Left lobe of liver (tissue), 2 donors: ENCODE results near the gene TMEM63A. TPM values are rescaled to one million over a fixed set of nuclear protein-coding genes. Genes with fewer than 3 reads are reported as not detected.

Experiments
- ATAC-seq: fragments of 200-7000 bp; cut with Tn5 transposase; one replicate; pipeline ENCODE4 v1.9.1; 2020; ENCODE audit warnings: mild to moderate bottlenecking, moderate library complexity
- DNase-seq: peaks from one replicate; pipeline ENCODE4 v3.0.0-alpha.2; 2020; ENCODE audit warnings: low spot score
- total RNA-seq: library from RNA; stranded (reverse); gene quantifications from one replicate; pipeline ENCODE4 v1.2.1, GENCODE V29; 2021
- donor health status: DM: no; HTN: no; CAD: no; lungs with moderate emphysema.
- donor health status: DM: no; HTN: yes; CAD: no.

Gene TMEM63A
- total RNA-seq, 1 donor from 2014 or later, result 69.1 TPM

DNA sequence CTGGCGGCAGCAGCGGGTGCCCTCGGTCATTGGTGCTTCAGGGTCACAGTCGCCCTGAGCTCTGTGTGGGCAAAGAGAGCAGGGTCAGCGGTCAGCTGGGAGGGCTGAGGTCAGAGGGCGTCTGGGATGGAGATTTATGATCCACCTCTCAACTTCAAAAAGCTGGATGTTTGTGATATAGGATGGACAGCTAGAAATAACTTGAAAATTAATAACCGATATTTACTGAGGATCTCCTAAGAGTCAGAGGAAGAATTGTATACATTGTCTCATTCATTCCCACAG, 4.8 kb upstream of the TMEM63A start:
- DNase-seq (peak; percentile 65), ATAC-seq (peak; percentile 27)

DNA sequence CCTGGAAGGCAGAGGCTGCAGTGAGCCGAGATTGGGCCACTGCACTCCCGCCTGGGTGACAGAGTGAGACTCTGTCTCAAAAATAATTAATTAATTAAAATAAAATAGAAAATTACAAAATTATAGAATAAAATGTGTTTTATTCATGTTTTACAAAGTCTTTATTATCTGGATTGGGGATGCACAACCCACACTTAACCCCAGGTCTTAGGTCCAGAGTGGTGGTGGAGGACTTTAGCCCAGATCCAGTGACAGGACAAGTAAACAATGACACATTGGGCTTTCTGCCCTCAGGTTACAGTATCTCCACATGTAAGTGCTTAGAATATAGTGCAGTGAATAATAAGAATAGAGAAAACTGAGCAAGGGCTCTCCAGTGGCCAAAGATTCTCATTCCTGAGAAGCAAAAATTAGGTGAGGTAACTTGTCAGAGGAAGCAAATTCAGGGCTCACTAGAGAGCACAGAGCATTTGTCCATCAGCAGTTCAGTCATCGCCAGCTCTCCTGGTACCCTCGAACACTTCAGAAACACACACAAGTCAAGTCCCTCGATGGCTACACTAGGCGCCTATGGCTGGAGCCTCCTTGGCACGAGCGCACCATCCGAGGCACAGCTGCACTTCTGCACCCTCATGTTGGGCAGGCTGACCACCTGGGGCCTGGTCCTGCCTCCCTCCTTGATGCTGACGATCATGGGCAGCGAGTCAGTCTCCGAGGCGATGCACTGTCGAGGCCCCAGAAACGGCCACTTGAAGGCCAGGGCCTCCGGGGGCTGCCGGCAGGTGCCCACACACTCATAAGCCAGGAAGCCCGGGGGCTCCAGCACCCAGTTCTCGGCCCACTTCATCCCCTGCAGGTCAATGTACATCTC, 4.2 kb upstream of the TMEM63A start:
- peak; percentile 69 for DNase-seq
- ATAC-seq, result peak; percentile 14

DNA sequence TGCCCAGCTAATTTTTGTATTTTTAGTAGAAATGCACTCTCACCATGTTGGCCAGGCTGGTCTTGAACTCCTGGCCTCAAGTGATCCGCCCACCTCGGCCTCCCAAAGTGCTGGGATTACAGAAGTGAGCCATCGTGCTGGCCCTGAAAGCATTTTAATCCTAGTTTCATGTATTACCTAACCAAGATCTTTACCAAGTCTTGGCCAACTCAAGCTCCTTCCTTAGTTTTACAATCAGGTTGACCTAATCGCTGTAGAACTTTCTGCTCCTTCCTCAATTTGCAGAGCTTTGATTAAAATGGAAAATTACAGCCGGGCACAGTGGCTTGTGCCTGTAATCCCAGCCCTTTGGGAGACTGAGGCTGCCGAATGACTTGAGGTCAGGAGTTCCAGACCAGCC, 3.2 kb upstream of the TMEM63A start:
- no peak for ATAC-seq
- DNase-seq, result no peak

DNA sequence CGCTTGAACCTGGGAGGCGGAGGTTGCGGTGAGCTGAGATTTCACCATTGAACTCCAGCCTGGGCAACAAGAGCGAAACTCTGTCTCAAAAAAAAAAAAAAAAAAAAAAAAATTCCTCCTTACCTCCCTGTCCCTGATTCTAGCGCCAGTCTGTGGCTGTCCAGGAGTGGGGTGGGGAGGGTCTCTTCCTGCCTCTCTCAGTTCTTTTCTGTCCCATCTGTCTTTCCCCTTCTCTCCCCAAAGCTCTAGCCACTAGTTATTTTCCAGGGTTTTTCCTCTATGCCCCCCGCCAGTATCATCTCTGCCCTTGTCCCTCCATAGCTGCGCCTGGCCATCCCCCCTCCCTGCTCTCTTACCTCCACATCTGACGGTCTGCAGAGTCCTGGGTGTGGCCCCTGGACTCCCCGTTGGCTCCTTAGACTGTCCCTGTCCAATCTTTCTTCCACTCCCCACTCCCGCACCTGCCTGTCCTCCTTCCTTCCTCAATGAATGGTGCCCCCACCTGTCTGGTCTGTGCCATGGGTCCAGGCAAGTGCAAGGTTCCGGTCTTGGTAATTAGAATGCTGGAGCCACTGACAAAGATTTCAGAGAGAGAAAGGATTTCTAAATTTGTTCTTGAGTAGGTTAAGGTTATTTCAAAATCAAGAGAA, 1.6 kb upstream of the TMEM63A start:
- no peak for ATAC-seq

DNA sequence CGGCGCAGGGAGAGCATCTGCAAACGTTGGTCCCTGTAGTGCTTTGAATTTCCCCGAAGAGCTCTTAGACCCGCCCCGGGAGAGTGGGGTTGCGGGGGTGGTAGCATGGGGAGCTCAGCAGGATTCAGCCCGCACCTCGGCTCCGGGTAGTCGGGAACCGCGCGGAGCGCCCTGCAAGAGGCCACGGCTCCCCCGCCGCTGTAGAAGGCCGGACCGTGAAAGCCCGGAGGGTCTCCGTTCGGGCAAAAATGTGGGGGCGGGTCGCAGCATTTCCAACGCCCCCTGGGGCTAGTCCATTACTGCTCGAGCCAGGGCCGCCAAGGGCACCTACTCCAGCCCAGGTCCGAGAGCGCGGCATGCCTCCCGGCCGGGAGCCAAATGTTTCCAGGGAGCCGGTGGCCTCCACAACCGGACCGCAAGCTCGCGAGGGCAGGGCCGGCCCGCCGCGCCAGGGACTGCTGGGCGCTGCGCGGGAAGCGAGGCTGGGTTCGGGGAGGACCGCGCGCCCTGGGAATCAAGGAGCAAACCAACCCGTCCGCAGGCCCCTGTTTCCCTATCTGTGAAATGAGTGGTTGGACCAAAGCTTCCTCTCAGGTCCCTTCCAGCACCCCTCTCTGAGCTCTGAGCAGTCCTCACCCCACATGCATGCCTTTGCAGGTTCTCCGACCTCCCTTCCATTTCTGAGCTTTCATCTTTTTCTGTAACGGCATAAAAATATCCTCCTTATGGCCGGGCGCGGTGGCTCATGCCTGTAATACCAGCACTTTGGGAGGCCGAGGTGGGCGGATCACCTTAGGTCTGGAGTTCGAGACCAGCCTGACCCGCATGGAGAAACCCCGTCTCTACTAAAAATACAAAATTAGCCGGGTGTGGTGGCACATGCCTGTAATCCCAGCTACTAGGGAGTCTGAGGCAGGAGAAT, 775 bp upstream of the TMEM63A start:
- ATAC-seq (peak; percentile 52), DNase-seq (peak; percentile 83)

More for the DNA sequence above, 1.6 kb upstream of the TMEM63A start:
- no peak for DNase-seq

DNA sequence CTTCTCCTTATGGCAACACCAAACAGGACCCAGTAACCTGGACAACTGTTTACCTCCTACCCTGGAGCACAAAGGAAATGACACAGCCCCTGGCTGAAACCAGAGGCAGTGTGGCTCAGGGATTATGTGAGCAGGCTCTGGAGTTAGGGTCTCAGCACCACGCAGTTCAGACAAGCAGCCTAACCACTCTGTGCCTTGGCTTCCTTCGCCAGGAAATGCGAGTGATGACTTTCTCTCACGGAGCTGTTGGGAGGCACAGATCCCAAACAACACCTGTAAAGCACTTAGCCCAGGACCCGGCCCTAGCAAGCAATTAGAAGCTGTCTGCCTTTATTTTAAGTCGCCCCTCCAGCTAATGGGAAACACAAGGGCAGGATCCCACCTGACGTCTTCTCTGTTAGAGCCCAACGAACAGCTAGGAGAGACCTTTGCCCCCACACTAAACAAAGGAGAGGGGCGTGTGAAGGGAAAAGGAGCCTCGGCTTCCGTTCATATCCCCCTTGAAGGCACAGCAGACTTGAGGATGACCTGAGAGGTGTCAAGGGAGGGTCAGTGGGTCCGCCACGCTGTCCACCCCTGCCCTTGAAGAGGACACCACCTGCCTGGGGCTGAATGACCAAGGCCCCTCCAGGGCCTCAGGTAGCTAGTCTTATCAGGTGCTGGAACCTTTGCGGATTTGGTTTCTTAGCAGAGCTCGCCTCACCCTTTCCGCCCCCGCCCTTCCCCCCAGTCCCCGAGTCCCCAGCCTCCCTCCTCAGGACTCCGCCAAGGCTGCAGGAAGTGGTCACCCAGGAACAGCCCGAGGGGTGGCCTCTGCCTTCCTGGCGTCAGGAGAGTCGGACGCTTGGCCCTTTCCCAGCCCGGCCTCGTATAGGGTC, 860 bp downstream of the TMEM63A start:
- DNase-seq (no peak), ATAC-seq (peak; percentile 4)

DNA sequence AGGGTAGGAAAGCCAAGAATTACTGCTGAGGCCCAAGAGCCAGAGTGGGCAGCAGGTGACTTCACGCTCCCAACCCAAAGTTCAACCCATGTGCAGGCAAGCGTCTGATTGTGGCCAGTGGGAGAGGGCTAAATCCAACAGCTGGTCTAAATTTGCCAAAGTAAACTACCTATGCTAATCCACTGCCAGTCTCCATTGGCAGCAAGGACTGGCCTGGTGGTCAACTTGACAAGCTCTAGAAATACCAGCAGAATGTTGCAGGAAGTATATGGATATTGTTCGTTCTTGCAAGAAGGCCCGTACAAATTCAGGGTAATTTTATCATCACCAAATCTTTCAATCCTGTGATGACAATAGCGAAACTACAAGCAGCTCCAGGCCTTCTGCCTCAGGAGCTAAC, 1.5 kb downstream of the TMEM63A start:
- DNase-seq (peak; percentile 91), ATAC-seq (peak; percentile 55)

DNA sequence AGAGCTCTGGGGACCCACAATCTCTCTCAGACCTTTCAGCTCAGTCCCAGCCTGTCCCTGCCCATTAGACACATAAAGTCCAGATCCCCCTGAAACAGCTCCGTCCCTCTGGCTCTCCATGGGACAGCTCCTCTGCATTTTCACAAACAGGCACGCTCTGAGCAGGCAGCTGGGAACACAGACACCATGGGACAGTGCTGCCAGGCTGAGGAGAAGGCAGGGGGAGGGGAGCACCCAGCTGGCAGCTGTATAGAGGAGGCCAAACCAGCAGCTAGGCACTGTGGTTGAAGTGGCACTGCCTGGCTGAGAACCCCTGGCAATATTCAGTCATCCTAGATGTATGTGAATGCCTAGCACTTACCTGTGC, 2.0 kb downstream of the TMEM63A start:
- DNase-seq (no peak), ATAC-seq (peak; percentile 3)

DNA sequence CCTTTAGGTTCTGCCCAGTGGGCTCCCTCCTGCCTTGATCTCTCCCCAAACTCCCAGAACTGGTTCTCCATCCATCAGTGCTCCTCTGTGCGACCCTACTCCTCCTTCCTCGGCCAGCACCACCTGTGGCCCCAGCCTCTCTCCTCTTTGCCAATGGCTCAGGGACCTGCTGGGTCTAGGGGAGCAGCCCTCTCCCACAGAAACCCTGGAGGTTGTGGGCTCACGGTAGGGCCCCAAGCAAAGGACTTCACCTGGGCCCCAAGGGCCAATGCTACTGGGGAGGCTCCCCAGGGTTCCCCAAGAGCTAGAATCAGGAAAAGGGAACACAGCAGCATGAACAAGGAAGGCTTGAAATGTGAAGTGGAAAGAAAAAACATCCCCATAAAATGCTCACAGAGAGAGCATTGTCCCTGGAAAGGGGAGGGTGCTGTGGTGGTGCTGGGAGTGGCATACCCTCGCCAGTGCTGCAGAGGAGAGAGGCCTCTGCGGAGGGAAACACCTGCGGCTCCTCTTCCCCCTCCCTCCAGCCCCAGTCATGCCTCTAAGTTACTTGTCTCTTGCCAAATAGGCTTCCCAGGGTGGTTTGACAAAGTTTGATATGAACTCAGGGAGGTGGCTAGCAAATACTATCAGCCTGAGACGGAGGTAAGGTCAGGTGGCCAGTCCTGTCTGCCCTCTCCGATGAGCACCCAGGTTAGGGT, 2.5 kb downstream of the TMEM63A start:
- DNase-seq (no peak), ATAC-seq (peak; percentile 5)

DNA sequence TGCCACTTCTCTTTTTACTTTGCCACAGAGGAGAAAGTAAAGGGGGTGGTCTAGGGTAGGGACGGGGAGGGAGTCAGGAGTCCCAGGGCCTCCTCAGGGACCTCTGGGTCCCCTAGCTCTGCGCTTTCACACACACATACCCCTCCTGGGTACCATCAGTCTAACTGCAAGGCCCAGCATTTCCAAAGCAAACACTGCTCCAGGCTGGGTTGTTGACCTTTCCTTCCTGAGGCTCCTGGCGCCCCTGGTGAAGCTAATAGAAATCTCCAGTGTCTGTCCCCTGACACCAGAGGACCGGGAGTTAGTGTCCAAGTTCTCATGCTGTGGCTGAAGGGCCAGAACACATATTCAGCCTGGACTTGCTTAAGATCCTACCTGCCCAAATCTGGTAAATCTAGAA, 3.9 kb downstream of the TMEM63A start:
- DNase-seq (no peak), ATAC-seq (peak; percentile 30)

DNA sequence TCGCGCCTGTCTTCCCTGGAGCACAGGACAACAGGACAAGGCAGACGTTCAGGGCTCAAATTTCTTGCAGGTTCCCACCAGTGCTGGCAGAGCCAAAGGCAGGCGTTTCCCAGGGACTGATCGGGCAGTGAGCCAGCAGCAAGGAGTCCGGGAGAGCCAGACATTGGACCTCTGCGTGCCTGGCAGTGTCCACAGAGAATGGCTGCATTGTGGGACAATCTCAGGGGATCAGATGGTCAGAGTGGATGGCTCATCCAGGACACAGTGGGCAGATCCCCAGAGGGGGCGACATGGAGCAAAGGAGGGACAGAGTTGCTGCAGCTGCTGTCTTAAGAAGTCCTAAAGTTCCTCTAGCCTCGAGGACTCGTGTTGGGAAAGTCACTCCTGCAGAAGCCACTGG, 4.6 kb downstream of the TMEM63A start:
- DNase-seq, result peak; percentile 81

DNA sequence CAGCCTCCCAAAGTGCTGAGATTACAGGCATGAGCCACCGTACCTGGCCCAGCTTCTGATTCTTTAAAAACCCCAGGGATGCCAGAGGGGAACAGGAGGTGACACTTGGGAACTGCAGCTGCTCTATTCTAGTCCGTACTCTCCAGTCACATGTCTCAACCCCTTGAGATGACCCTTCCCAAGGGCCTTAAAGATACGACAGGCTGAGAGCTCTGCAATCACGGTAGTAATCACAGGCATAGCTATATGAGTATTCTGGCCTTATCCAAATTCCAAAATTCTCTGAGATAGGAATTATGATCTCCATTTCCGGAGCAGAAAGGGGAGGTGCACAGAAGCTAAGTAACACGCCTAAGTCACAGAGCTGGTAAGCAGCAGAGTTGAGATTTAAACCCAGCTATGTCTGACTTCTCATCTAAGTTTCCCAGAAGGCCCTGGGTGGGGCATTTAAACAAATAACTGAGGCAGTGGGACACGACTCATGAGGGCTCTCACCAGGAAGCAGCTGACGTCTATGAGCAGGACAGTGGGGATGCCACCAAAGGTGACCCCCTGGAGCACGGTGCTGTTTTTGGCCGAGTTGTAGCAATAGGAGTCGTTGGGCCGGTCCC, 5.2 kb downstream of the TMEM63A start:
- DNase-seq, result no peak
- ATAC-seq, result no peak

More for the DNA sequence above, 4.6 kb downstream of the TMEM63A start:
- ATAC-seq, result peak; percentile 17

DNA sequence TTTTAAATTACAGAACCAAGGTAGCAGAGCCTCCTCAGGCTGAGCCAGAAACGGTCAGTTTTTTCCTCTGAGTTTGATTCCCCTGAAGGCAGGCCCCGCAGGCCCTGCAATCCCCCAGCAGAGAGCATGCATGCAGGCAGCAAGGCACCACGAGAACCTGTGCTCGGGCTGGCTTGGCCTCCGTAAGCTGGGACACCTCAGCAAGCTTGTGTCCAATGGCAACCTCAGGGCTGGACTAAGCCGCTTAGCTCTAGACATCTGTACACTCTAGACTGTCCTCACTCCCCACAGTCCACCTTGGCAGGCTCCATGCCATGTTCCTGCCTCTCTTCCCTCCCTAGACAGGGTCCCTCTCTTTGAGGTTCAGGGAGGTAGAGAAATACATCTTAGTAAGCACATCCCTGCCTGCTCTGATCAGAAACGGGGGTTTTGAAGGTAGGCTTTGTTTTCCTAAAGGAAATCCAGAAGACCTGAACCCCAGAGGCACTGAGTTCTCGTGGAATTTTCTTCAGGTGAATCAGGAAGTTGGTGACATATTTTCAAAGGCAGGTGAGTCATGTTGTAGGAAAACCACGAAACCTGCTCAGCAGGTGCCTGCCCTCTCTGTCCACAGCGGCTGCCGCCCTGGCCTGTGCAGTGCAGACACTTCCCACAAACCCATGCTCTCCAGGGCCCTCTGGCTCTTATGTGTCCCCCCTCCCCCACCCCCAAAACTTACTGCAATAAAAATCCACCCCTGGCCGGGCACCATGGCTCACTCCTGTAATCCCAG, 7.0 kb downstream of the TMEM63A start:
- DNase-seq (no peak), ATAC-seq (no peak)

DNA sequence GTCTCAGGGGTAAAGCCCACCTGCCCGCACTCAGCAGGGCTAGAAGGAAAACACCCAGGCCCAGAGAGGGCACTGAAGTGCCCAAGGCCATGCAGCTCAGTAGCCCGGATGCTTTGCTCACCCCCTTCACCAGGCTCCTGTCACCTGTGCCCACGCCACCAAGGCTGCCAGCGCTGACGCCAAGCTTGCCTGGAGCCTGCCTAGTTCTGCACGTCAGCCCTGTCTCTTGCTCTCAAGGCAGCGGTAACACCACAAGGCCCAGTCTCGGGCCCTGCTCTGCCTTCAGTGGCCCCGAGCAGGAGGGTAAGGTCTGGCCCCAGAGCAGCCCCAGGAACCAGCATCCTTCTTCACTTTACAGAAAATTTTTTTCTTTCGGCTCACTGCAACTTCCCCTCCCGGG, 7.7 kb downstream of the TMEM63A start:
- no peak for DNase-seq

DNA sequence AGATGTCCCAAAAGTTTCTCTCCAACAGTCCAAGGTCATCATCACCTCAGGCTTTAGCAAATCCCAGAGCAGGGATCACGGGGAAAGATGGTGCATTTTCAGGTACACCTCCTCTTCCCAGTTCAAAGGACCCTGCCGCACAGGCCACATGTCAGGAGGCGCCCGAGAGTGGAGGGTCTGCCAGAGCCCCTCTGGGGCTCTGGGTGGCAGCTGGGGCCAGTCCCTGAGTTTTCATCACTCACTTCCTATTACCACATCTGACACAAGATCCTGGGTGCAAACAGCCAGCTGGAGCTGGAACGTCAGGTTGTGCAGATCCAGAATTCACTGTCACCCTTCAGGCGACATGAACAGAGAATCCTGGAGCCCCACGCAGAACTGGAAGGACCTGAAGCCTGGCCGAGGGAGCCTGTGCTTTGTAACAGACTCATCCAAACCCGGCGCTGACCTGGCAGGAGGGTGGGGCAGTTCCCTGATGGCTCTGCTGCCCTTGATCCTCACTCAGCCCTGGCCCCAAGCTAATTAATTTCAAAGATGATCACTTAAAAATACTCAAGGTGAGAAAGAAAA, 8.8 kb downstream of the TMEM63A start:
- no peak for ATAC-seq
- no peak for DNase-seq

More for the DNA sequence above, 7.7 kb downstream of the TMEM63A start:
- ATAC-seq, result no peak

DNA sequence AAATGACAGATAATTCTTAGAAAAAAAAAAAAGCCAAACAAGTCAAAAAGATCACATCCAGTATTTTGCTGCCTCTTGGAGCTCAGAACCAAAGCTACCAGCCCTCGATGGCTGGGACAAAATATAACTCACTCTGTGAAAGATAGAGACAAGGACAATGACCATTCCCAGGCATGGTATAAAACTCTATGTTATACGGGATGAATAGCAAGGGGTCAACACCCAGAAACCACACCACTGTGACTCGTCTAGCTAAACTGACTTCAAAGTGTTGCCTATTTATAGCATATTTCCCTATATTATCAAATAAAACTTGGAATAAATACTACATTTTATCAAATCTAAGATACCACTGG, 10.1 kb downstream of the TMEM63A start:
- DNase-seq, result no peak
- ATAC-seq, result no peak

DNA sequence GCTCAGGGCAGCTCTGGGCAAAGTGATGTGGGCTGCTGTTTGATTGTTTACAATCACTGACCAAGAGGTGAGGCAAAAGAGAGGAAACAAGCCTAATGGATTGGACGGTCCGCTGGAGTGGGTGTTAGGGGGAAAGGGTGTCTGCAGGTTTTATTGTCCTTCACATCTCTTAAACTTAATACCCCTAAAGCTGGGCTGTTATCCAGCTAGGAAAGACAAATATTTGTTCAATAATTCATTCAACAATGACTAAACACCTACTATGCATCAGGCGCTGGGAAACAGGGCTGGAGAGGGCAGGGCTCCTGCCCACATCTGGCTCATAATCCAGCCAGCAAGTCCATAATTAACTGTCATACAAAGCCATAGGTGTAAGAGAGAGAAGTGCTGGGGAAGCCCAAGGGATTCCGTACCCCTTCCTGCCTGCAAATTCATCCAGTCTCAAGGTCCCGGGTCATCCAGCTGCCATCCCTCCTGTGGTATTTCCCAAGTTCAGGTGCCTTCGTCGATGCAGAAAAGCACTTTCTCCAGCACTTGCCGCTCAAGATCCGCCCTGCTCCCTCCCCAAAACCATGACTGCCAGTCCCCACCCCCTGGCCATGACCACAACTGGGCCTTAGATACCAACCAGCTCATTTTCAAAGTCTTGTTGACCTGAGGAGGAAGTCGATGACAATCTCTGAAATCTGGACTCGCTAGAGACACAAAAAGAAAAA, 10.7 kb downstream of the TMEM63A start:
- DNase-seq (no peak), ATAC-seq (peak; percentile 54)

DNA sequence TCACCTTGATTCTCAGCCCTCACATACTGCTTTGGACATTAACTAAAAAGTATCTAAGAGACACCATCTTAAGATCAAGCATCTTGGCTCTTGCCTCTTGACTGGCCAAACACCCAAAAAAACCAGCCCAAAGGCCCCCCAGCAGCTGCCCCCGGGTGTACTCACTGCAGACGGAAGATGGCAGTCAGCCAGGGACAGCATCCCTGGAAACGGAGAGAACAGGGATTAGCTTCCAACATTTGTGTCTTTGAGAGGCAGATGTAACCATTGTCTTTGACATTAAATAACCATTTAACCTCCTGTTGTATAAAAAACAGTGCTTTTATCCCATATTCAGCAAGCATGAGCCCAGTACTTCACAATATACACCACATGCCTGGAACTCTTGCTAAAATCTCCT, 11.3 kb downstream of the TMEM63A start:
- no peak for DNase-seq
- ATAC-seq, result no peak
